IMR-90 (cell line): ENCODE measurements around the gene RIPK4. TPM values are rescaled to one million over a fixed set of nuclear protein-coding genes. Genes with fewer than 3 reads are reported as not detected.

Source experiments
- ATAC-seq: fragments of 200-7000 bp; cut with Tn5 transposase; 2 replicates; pipeline ENCODE4 v1.9.1; 2020; ENCODE audit warnings: low read depth, mild to moderate bottlenecking, moderate library complexity
- BruUV-seq: library from RNA; stranded (reverse); fragments of 400-500 nt; replicated peaks from 2 replicates; lab custom pipeline; 2021; lab: Mats Ljungman, UMichigan
- CTCF ChIA-PET: fragments of 300-600 bp; formaldehyde crosslinking; extraction: SDS; loops from one replicate; lab custom pipeline; 2021; ENCODE audit warnings: antibody characterized with exemption; lab: Yijun Ruan, JAX
- POLR2A ChIA-PET: fragments of 300-600 bp; sonication (Branson Sonifier 250); formaldehyde crosslinking; loops from one replicate; lab custom pipeline; 2022; ENCODE audit warnings: antibody characterized with exemption; ENCODE audit not compliant: unreplicated experiment; lab: Charles Lee
- DNase-seq: peaks from one replicate; pipeline ENCODE4 v3.0.0; 2013
- H2AFZ ChIP-seq: replicated peaks from 2 replicates; pipeline ENCODE3; 2013; ENCODE audit warnings: low read length, mild to moderate bottlenecking; ENCODE audit not compliant: poor library complexity
- H2AK5ac ChIP-seq: 2 replicates; pipeline ENCODE4 v1.6.1; 2013; ENCODE audit warnings: low read depth, low read length, inconsistent platforms
- H2AK9ac ChIP-seq: replicated peaks from 2 replicates; pipeline ENCODE3; 2013; ENCODE audit warnings: mild to moderate bottlenecking, low read depth, low read length, moderate library complexity; ENCODE audit not compliant: poor library complexity
- H2BK120ac ChIP-seq: 2 replicates; pipeline ENCODE4 v1.6.1; 2013; ENCODE audit warnings: low read depth, low read length, inconsistent platforms
- H2BK15ac ChIP-seq: 3 replicates; pipeline ENCODE4 v1.6.1; 2013; ENCODE audit warnings: low read depth, low read length, inconsistent platforms
- H2BK20ac ChIP-seq: 2 replicates; pipeline ENCODE4 v1.6.1; 2013; ENCODE audit warnings: low read depth, mild to moderate bottlenecking, inconsistent platforms, low read length, moderate library complexity
- H2BK5ac ChIP-seq: 2 replicates; pipeline ENCODE4 v1.6.1; 2013; ENCODE audit warnings: mild to moderate bottlenecking, low read depth, low read length, inconsistent platforms; ENCODE audit not compliant: poor library complexity, severe bottlenecking
- H3K14ac ChIP-seq: replicated peaks from 2 replicates; pipeline ENCODE4 v1.6.1; 2013; ENCODE audit warnings: low read depth, low read length, inconsistent platforms
- H3K18ac ChIP-seq: 2 replicates; pipeline ENCODE4 v1.6.1; 2013; ENCODE audit warnings: low read depth, low read length, control low read depth
- H3K23ac ChIP-seq: 2 replicates; pipeline ENCODE4 v1.6.1; 2013; ENCODE audit warnings: low read depth, low read length, inconsistent platforms
- H3K27ac ChIP-seq: 2 replicates; pipeline ENCODE4 v1.5.1; 2013; ENCODE audit warnings: mild to moderate bottlenecking, control low read depth, low read length; ENCODE audit not compliant: insufficient read depth
- H3K27me3 ChIP-seq: 2 replicates; pipeline ENCODE4 v1.6.1; 2013; ENCODE audit warnings: low read length; ENCODE audit not compliant: control insufficient read depth, insufficient read depth
- H3K36me3 ChIP-seq: 2 replicates; pipeline ENCODE4 v1.6.1; 2013; ENCODE audit warnings: low read length, mixed read lengths; ENCODE audit not compliant: control insufficient read depth, insufficient read depth
- H3K4ac ChIP-seq: 2 replicates; pipeline ENCODE4 v1.6.1; 2013; ENCODE audit warnings: low read depth, low read length, inconsistent platforms
- H3K4me1 ChIP-seq: 2 replicates; pipeline ENCODE4 v1.6.1; 2013; ENCODE audit warnings: low read length, mixed read lengths; ENCODE audit not compliant: control insufficient read depth, insufficient read depth
- H3K4me2 ChIP-seq: 2 replicates; pipeline ENCODE4 v1.6.1; 2013; ENCODE audit warnings: low read depth, mild to moderate bottlenecking, control low read depth, low read length, moderate library complexity
- H3K4me3 ChIP-seq: 2 replicates; pipeline ENCODE4 v1.5.1; 2013; ENCODE audit warnings: low read depth, mild to moderate bottlenecking, control low read depth, low read length, moderate library complexity; ENCODE audit not compliant: insufficient read depth
- H3K56ac ChIP-seq: 2 replicates; pipeline ENCODE4 v1.6.1; 2013; ENCODE audit warnings: low read length, inconsistent platforms; ENCODE audit not compliant: insufficient read depth; ENCODE audit errors: extremely low read depth
- H3K79me1 ChIP-seq, 2 experiments: 2 replicates each; pipeline ENCODE4 v1.6.1; 2013; ENCODE audit warnings: low read length in 2 of 2, inconsistent platforms in 1 of 2, low read depth in 1 of 2
- H3K9ac ChIP-seq: 2 replicates; pipeline ENCODE4 v1.6.1; 2013; ENCODE audit warnings: low read depth, low read length, control low read depth
- H3K9me1 ChIP-seq: 2 replicates; pipeline ENCODE4 v1.6.1; 2013; ENCODE audit warnings: low read length, inconsistent platforms; ENCODE audit not compliant: insufficient read depth
- H3K9me3 ChIP-seq: 2 replicates; pipeline ENCODE4 v1.6.1; 2013; ENCODE audit warnings: low read length; ENCODE audit not compliant: control insufficient read depth, insufficient read depth
- H4K20me1 ChIP-seq: 2 replicates; pipeline ENCODE4 v1.6.1; 2013; ENCODE audit warnings: low read length, inconsistent platforms; ENCODE audit not compliant: insufficient read depth
- H4K5ac ChIP-seq: 2 replicates; pipeline ENCODE4 v1.6.1; 2013; ENCODE audit warnings: mild to moderate bottlenecking, low read depth, low read length, control low read depth
- H4K8ac ChIP-seq, 2 experiments: 2 replicates each; pipeline ENCODE4 v1.6.1; 2013; ENCODE audit warnings: low read depth in 2 of 2, low read length in 2 of 2, control low read depth in 1 of 2, inconsistent platforms in 1 of 2
- H4K91ac ChIP-seq: 2 replicates; pipeline ENCODE4 v1.6.1; 2013; ENCODE audit warnings: low read depth, low read length, inconsistent platforms; ENCODE audit not compliant: insufficient read depth
- CEBPB ChIP-seq: IDR thresholded peaks from 2 replicates; pipeline ENCODE4 v1.6.1; 2012; ENCODE audit warnings: low read depth, low read length, improper control_type of control experiment
- CHD1 ChIP-seq: IDR thresholded peaks from 2 replicates; pipeline ENCODE4 v1.6.1; 2012; ENCODE audit warnings: low read depth, low read length, improper control_type of control experiment
- CTCF ChIP-seq: conservative IDR thresholded peaks from 2 replicates; pipeline ENCODE4 v1.5.1; 2012; ENCODE audit warnings: mild to moderate bottlenecking, low read depth, low read length, improper control_type of control experiment
- FOS ChIP-seq: fragments of 150-350 bp; IDR thresholded peaks from 2 replicates; pipeline ENCODE4 v1.6.1; 2016; ENCODE audit warnings: low read depth, low read length
- MAFK ChIP-seq: IDR thresholded peaks from 2 replicates; pipeline ENCODE4 v1.6.1; 2012; ENCODE audit warnings: low read depth, low read length, improper control_type of control experiment
- MXI1 ChIP-seq: IDR thresholded peaks from 2 replicates; pipeline ENCODE4 v1.6.1; 2012; ENCODE audit warnings: low read depth, mild to moderate bottlenecking, low read length, moderate library complexity, borderline replicate concordance
- RAD21 ChIP-seq: IDR thresholded peaks from 2 replicates; pipeline ENCODE4 v1.6.1; 2012; ENCODE audit warnings: low read length, improper control_type of control experiment
- RFX5 ChIP-seq: IDR thresholded peaks from 2 replicates; pipeline ENCODE4 v1.8.0; 2012; ENCODE audit warnings: low read depth, mild to moderate bottlenecking, low read length, moderate library complexity
- WGBS, 2 experiments: methylation state at CpG; one replicate each; pipeline versions ENCODE4 v1.1.5 to v1.1.7; 2013; ENCODE audit warnings: missing lambda C conversion rate in 2 of 2; ENCODE audit not compliant: insufficient read length in 1 of 2; ENCODE audit errors: extremely low coverage in 2 of 2; 5-methylcytosine and 5-hydroxymethylcytosine counted together
- dilution Hi-C: fragments of 300-500 bp; cut with HindIII; formaldehyde crosslinking; loops from one replicate; pipeline ENCODE4 v1.14.3; 2018; ENCODE audit warnings: low sequenced_read_pairs; ENCODE audit not compliant: unreplicated experiment
- in situ Hi-C: fragments of 300-500 bp; cut with MboI; formaldehyde crosslinking; loops from 3 replicates; pipeline ENCODE4 v1.14.3; 2019; ENCODE audit warnings: low sequenced_read_pairs, inconsistent platforms, mixed read lengths
- intact Hi-C: fragments of 100-400 bp; cut with micrococcal nuclease; formaldehyde crosslinking; loops from 2 replicates; pipeline ENCODE4 v1.10.0; 2022
- polyA plus RNA-seq, 3 experiments: library from polyadenylated mRNA; depleted of rRNA; stranded (reverse); fragments of >200 nt; gene quantifications; 2 replicates each; pipeline ENCODE4 v1.2.3, GENCODE V29; 2012; ENCODE audit warnings: low replicate concordance in 1 of 3
- total RNA-seq: library from RNA; depleted of rRNA; stranded (reverse); fragments of >200 nt; gene quantifications from 2 replicates; pipeline ENCODE4 v1.2.3, GENCODE V29; 2012

The RIPK4 gene
- total and polyA plus RNA-seq, 2 of the 4 experiments (the other 2 are of a cell fraction), result under 0.01 to 0.03 TPM

DNA sequence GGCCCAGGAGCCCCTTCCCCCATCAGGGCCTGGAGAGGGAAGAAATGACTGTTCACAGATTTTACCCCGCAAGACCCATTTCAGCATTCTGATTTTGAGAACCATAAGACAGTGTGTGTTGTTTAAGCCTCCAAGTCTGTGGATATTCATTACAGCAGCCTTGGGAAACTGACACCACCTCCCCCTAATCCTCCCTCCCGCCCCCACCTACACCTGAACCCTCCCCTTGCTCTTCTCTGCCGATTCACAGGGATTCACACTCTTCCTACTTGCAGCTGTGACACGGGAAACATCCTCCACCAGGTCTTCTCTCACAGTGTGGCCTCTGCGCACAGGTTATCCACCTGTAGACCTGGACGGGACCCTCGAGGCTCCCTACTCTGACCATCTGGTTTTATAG is 50.1 kb downstream of the RIPK4 start:
- WGBS, 2 experiments, result 28% methylated on average over 2 of the region's 7 CpGs; no CpG with 5 or more reads in 1 of the 2 experiments
- Histone ChIP-seq H3K9me1 (no peaks in the 10 kb centered on the region), H4K91ac (no peak overlapping the region), H3K4me2 (no peak overlapping the region), H4K5ac (no peak overlapping the region), H2AK9ac (no peak overlapping the region), H4K8ac (no peak overlapping the region), H3K4ac (no peak overlapping the region), H3K27me3 (peaks cover 69% of the 10 kb centered on the region), H2BK20ac (no peak overlapping the region), H3K56ac (no peak overlapping the region), H3K14ac (no peak overlapping the region), H4K20me1 (no peaks in the 10 kb centered on the region), H2BK120ac (no peak overlapping the region), H2BK5ac (no peak overlapping the region), H3K18ac (no peak overlapping the region), H3K36me3 (no peaks in the 10 kb centered on the region), H3K9ac (no peak overlapping the region), H3K4me1 (no peaks in the 10 kb centered on the region), H2AFZ (no peak overlapping the region), H3K27ac (no peak overlapping the region), H2BK15ac (no peak overlapping the region), H3K9me3 (peaks cover 2% of the 10 kb centered on the region; the same call in 1 of the 2 replicates), H3K4me3 (no peak overlapping the region), H3K23ac (no peak overlapping the region), H2AK5ac (no peak overlapping the region), H3K79me1 (no peaks in the 10 kb centered on the region)
- no peak for ATAC-seq
- no TSS peak for BruUV-seq
- dilution Hi-C loops (no loop called here), intact Hi-C loops (no loop called here), in situ Hi-C loops (no loop called here)
- ChIA-PET POLR2A (no interaction called here), CTCF (no interaction called here)
- no peak for TF ChIP-seq CTCF
- no peak for TF ChIP-seq CEBPB
- no peak for TF ChIP-seq MAFK
- TF ChIP-seq FOS, result no peak
- no peak for TF ChIP-seq CHD1
- no peak for TF ChIP-seq RAD21
- no peak for TF ChIP-seq RFX5
- no peak for TF ChIP-seq MXI1
- DNase-seq, result no peak
